Measurements from ENCODE around the gene ACVR1.
"Not testable (repeated sequence)": the region's sequence is repeated elsewhere in the genome, so short reads cannot be mapped to it uniquely, and the experiment has no call there.

Gene ACVR1

DNA sequence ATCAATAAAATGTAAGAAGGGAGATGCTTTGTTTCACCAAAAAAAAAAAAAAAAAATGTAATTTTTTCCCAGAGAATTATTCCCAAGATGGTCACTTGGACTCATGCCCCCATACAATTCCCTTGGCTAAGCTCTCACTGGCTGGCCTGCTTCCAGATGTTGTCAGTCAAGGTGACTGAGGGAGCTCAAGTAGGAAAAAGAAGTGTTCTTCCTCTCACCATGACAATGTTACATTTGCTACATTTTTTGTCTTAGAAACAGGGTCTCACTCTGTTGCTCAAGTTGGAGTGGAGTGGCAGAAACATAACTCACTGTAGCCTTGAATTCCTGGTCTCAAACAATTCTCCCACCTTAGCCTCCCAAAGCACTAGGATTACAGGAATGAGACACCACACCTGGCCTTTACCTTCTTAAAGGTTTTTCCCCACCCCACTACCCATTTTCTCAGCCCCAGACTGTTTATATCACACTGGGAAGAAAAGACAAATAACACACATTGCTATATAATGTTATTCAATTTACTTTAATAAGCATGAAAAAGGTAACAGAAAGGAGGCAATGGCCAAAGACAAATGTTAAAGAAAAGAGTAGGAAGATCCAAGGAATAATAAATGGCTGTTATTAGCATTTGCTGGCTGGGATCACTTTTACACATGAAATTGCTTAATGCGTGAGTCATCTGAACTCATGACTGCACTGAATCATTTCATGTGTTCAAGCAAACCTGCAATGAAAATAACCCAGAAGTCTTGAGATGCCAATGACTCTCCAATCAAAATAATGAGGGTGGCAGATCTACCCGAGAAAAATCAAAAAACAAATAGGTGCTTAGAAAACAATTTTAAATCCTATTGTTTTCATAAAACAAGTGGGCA lies 45.2 kb downstream of the ACVR1 start:
- TF ChIP-seq, protein P1, sequence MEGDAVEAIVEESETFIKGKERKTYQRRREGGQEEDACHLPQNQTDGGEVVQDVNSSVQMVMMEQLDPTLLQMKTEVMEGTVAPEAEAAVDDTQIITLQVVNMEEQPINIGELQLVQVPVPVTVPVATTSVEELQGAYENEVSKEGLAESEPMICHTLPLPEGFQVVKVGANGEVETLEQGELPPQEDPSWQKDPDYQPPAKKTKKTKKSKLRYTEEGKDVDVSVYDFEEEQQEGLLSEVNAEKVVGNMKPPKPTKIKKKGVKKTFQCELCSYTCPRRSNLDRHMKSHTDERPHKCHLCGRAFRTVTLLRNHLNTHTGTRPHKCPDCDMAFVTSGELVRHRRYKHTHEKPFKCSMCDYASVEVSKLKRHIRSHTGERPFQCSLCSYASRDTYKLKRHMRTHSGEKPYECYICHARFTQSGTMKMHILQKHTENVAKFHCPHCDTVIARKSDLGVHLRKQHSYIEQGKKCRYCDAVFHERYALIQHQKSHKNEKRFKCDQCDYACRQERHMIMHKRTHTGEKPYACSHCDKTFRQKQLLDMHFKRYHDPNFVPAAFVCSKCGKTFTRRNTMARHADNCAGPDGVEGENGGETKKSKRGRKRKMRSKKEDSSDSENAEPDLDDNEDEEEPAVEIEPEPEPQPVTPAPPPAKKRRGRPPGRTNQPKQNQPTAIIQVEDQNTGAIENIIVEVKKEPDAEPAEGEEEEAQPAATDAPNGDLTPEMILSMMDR (IDR thresholded peaks at IDR 0.05; ENCODE audit: extremely low read depth, missing control alignments): no peak
- no peak for DNase-seq (ENCODE audit: low spot score)

DNA sequence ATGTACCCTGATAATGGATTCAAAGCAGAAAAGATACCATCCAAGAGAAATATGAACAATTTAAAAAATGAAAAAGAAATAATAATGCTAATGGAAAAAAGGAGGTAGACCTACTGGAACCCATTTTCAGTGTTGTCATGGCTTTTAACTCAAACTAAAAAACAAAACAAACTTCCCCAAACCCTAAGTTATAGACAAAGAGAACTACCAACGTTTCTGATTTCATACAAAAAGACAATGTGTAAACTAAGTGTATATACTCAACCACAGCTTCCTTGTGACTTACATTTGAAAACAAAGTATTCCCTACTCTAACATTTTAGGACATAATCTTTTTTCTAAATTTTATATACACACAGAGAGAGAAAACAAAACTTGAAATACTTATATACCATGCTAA lies 45.9 kb downstream of the ACVR1 start:
- TF ChIP-seq, protein P1 (IDR thresholded peaks at IDR 0.05; ENCODE audit: extremely low read depth, missing control alignments): no peak
- DNase-seq (ENCODE audit: low spot score): no peak

DNA sequence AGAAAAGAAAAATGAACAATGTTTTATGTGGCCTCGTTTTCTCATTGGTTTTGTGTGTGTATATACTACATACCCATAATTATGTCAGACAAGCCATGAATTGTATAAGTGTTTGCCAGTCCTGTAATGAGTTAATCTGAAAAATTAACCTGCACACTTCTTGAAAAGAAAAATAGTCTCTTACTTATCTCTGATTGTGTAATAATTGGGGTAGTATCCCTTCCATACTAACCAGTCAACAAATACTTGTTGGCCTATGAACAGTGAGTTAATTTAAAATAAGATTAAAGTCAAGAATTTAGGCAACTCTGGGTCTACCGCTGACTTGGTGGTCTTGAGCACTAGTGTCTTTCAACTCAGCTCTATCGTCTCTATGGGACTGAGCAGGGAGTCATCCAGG lies 48.8 kb downstream of the ACVR1 start:
- TF ChIP-seq, protein P1 (IDR thresholded peaks at IDR 0.05; ENCODE audit: extremely low read depth, missing control alignments): no peak
- DNase-seq (ENCODE audit: low spot score): no peak

DNA sequence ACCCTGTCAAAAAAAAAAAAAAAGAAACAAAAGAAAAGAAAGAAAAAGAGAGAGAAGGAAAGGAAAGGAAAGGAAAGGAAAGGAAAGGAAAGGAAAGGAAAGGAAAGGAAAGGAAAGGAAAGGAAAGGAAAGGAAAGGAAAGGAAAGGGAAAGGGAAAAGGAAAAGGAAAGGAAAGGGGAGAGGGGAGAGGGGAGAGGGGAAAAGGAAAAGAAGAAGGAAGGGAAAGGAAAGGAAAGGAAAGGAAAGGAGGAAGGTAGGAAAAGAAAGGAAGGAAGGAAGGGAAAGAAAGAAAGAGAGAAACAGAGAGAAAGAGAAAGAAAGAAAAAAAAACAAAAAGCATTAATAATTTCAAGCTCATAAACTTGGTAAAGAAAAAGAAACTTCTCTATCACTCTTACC lies 49.5 kb downstream of the ACVR1 start:
- DNase-seq (ENCODE audit: low spot score): not testable (repeated sequence)

DNA sequence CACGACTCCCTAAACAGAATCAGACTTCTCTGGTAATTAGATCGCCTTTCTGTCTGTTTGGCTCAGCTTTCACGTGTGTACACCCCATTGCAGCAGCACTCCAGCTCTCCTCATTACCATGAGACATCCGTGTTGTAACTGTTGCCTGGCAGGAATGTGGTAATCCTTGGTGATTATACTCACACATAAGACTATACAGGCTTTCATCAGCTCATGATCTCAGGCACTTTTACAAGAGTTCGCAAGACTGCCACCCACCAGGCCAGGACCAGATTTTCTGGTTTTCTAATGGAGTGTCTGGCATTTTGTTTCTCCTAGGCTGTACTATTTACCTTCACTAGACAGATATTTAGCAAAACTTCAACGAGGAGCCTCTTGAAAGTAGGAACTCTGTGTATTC lies 50.2 kb downstream of the ACVR1 start:
- no peak for DNase-seq (ENCODE audit: low spot score)
- TF ChIP-seq, protein P1 (IDR thresholded peaks at IDR 0.05; ENCODE audit: extremely low read depth, missing control alignments): no peak

DNA sequence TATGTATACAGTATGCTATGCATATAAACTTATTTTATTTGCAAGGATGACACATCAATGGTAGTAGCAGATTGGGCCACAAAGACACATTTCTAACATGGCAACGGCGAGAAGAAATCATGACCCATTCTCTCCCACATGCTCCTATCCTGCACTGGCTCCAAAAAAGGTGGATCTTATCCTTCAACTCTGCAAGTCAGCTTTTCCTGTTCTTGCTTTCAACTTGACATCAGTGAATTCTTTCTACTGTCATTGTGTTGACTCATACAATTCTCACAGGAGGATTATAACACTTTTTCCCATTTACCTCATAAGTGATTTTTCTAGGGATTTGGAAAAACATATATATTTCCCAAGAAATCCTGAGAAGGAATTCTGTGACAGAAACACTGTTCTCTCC lies 53.1 kb downstream of the ACVR1 start:
- no peak for DNase-seq (ENCODE audit: low spot score)
- TF ChIP-seq, protein P1 (IDR thresholded peaks at IDR 0.05; ENCODE audit: extremely low read depth, missing control alignments): no peak

DNA sequence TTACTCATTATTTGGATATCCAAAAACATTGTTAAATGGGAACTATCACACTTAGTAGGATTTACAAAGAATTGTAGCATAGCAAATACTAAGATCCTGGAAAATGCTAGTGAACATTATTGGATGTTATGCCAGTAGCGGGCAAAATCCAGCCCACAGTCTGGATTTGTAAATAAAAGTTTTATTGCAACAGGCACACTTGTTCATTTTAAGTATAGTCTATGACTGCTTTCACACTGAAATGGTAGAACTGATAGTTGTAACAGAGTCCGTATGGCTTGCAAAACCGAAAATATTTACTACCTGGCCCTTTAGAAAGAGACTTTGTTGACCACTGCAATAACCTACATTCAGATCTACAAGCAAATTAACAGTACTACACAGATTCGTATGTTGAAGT lies 53.6 kb downstream of the ACVR1 start:
- TF ChIP-seq, protein P1 (IDR thresholded peaks at IDR 0.05; ENCODE audit: extremely low read depth, missing control alignments): no peak
- DNase-seq (ENCODE audit: low spot score): no peak
